ENCODE measurements around the gene RDX.

- no peak for TF ChIP-seq CTCF (IDR thresholded peaks at IDR 0.05; ENCODE audit: insufficient read depth, low read length, poor library complexity, severe bottlenecking)
- TF ChIP-seq EZH2phosphoT487 (conservative IDR thresholded peaks at IDR 0.05; ENCODE audit: low read length): no peak
These were observed 169.5 kb downstream of the RDX start for GRCh38 chr11:110126936-110127335.

Data from SU-DHL-6 (cell line).